ENCODE results near the gene PRG2.

DNA sequence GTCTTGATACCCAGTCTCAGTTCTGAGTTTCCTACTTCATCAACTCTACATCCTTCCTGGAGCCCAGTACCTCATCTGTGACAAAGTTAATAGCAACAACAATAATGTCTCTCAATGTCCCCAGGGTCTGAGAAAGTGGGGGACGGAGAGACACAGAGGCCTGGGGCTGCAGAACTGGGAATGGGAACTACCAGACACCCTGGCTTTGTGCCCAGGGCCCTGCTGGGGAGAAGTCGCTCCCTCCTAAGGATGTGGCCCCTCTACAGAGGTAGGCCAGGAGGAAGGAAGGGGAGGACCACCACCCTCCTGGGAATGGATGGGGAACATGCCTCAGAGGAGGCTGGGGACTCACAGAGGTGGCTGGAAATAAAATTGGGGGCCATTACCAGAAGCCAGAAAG is 15.0 kb downstream of the PRG2 start:
- TF ChIP-seq CTCF (IDR thresholded peaks at IDR 0.05; ENCODE audit: low read depth, low read length) (no peak), POLR2A (IDR thresholded peaks at IDR 0.05; ENCODE audit: extremely low read depth, insufficient read length) (no peak)
- TF ChIP-seq, protein P1, sequence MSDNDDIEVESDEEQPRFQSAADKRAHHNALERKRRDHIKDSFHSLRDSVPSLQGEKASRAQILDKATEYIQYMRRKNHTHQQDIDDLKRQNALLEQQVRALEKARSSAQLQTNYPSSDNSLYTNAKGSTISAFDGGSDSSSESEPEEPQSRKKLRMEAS (IDR thresholded peaks at IDR 0.05; ENCODE audit: low read depth, low read length): no peak

All from NB4 (cell line).